Measurements from ENCODE around the gene DIS3L. TPM values are rescaled to one million over a fixed set of nuclear protein-coding genes. Genes with fewer than 3 reads are reported as not detected.
A peak's percentile ranks its signal among the peaks of the same experiment; 100 is the strongest.

The DIS3L gene
- total and polyA plus RNA-seq, 2 of the 13 experiments (the other 11 are each of a cell fraction or from before 2014, with no cell fraction given): 21.0 to 50.5 TPM

DNA sequence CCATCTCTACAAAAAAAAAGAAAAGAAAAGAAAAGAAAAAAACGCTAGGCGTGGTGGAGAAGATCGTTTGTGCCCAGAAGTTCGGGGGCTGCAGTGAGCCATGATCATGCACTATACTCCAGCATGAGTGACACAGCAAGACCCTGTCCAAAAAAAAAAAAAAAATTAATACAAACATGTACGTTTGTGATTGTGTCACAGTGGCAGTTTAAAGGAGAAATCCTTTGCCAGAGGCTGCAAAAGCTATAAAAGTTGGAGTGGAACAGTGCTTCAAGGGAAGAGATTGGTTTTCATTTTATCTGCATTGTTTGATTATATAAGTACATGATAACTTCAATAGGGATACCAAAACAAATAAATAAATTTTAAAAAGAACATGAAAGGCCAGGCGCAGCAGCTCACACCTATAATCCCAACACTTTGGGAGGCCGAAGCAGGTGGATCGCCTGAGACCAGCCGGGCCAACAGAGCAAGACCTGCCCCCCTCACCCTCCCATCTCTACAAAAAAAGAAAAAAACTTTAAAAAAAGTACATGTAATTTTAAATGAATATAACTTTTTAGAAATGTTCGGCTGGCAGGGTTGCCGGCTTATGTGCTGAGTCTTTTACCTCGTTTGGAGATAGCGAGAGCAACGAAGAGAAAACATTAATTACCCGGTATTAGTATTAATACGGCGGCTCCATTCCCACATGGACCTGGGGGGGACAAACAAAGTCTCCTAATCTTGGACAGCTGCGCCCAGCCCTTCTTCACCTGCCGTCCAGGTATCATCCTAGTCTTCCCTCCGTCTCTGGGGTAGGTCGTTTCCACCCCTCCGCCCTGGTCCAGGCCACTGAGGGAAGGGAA is 573 bp upstream of the DIS3L start (continued):
- TF ChIP-seq SOX6 (IDR thresholded peaks at IDR 0.05) (no peak), SOX6 (CRISPR knock-in tag; IDR thresholded peaks at IDR 0.05) (0 out of 2 replicates have a peak, but pooled peaks have one; percentile 18), XBP1 (CRISPR knock-in tag; IDR thresholded peaks at IDR 0.05) (0 out of 2 replicates have a peak, but pooled peaks have one; percentile 27), REPIN1 (CRISPR knock-in tag; IDR thresholded peaks at IDR 0.05; ENCODE audit: borderline replicate concordance, low read depth) (0 out of 2 replicates have a peak, but pooled peaks have one; percentile 7), ZNF766 (CRISPR knock-in tag; IDR thresholded peaks at IDR 0.05; ENCODE audit: borderline replicate concordance) (peak; percentile 43; the same call in 1 of the 2 replicates), SRSF1 (optimal IDR thresholded peaks at IDR 0.05; ENCODE audit: low read depth, low read length) (peak; percentile 42), ZFP36 (IDR thresholded peaks at IDR 0.05; ENCODE audit: borderline replicate concordance, low read depth, low read length, partially characterized antibody) (no peak), HOXD1 (CRISPR knock-in tag; IDR thresholded peaks at IDR 0.05) (peak; percentile 25; the same call in 1 of the 2 replicates), ZC3H4 (CRISPR knock-in tag; IDR thresholded peaks at IDR 0.05; ENCODE audit: borderline replicate concordance) (no peak), ZNF772 (CRISPR knock-in tag; IDR thresholded peaks at IDR 0.05) (0 out of 2 replicates have a peak, but pooled peaks have one; percentile 33)
- TF ChIP-seq, protein P1, sequence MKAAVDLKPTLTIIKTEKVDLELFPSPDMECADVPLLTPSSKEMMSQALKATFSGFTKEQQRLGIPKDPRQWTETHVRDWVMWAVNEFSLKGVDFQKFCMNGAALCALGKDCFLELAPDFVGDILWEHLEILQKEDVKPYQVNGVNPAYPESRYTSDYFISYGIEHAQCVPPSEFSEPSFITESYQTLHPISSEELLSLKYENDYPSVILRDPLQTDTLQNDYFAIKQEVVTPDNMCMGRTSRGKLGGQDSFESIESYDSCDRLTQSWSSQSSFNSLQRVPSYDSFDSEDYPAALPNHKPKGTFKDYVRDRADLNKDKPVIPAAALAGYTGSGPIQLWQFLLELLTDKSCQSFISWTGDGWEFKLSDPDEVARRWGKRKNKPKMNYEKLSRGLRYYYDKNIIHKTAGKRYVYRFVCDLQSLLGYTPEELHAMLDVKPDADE (CRISPR knock-in tag; IDR thresholded peaks at IDR 0.05): 0 out of 2 replicates have a peak, but pooled peaks have one; percentile 13

Data from HepG2 (cell line).